GM18867 (cell line): Measurements from ENCODE around the gene SAPCD2.
"Not testable (repeated sequence)": the region's sequence is repeated elsewhere in the genome, so short reads cannot be mapped to it uniquely, and the experiment has no call there.

Source experiments
- ATAC-seq: cut with Tn5 transposase; IDR thresholded peaks from one replicate; pipeline ENCODE4 v1.9.1; 2021; ENCODE audit warnings: mild to moderate bottlenecking, moderate library complexity; ENCODE audit not compliant: unreplicated experiment

Gene SAPCD2

GRCh38 chr9:137065336-137065967, 4.9 kb downstream of the SAPCD2 start:
- ATAC-seq: no peak

- no peak for ATAC-seq
These were observed 5.5 kb downstream of the SAPCD2 start for GRCh38 chr9:137064880-137065164.

- ATAC-seq: no peak
These were observed 6.1 kb downstream of the SAPCD2 start for GRCh38 chr9:137064027-137064879.

GRCh38 chr9:137063311-137064026, 6.9 kb downstream of the SAPCD2 start:
- no peak for ATAC-seq

- not testable (repeated sequence) for ATAC-seq
These were observed 7.6 kb downstream of the SAPCD2 start for GRCh38 chr9:137062798-137063197.

- ATAC-seq: no peak
These were observed 8.0 kb downstream of the SAPCD2 start for GRCh38 chr9:137062384-137062783.

GRCh38 chr9:137058521-137059234, 11.7 kb downstream of the SAPCD2 start:
- ATAC-seq: no peak

- ATAC-seq: no peak
These were observed 12.8 kb downstream of the SAPCD2 start for GRCh38 chr9:137057545-137057944.

- no peak for ATAC-seq
These were observed 13.5 kb downstream of the SAPCD2 start for GRCh38 chr9:137056739-137057415.

- no peak for ATAC-seq
These were observed 14.7 kb downstream of the SAPCD2 start for GRCh38 chr9:137055385-137056364.

GRCh38 chr9:137054932-137055384, 15.4 kb downstream of the SAPCD2 start:
- ATAC-seq: no peak

GRCh38 chr9:137053944-137054931, 16.1 kb downstream of the SAPCD2 start, which contains the start of gene ENTPD2:
Gene ENTPD2 (minus strand): TSS chr9:137054061. CDS start chr9:137053997, 64 bp downstream.
- ATAC-seq: no peak

- ATAC-seq: no peak
These were observed 17.1 kb downstream of the SAPCD2 start for GRCh38 chr9:137052998-137053943.

- no peak for ATAC-seq
These were observed 18.1 kb downstream of the SAPCD2 start for GRCh38 chr9:137052293-137052692.

- ATAC-seq: no peak
These were observed 19.1 kb downstream of the SAPCD2 start for GRCh38 chr9:137051145-137051724.

- ATAC-seq: no peak
These were observed 19.8 kb downstream of the SAPCD2 start for GRCh38 chr9:137050570-137050969.
